Stimulated activated naive CD8-positive, alpha-beta T cell treated with anti-CD3 and anti-CD28 coated beads, Interleukin-15, Interleukin-2, amounts not matched to agents 100 ng/mL and 50 ng/mL, for 24 hours (primary cell): ENCODE measurements around the gene TRMT11.
"Not testable (repeated sequence)": the region's sequence is repeated elsewhere in the genome, so short reads cannot be mapped to it uniquely, and the experiment has no call there.

ENCODE experiments used
- H3K27ac Mint-ChIP-seq: one replicate; pipeline ENCODE4 v1.8.0; 2021; ENCODE audit warnings: mild to moderate bottlenecking, mixed read lengths
- H3K27me3 Mint-ChIP-seq: one replicate; pipeline ENCODE4 v1.8.0; 2021; ENCODE audit warnings: mixed read lengths
- H3K36me3 Mint-ChIP-seq: one replicate; pipeline ENCODE4 v1.8.0; 2021; ENCODE audit warnings: low read depth, mixed read lengths
- H3K4me1 Mint-ChIP-seq: one replicate; pipeline ENCODE4 v1.8.0; 2021; ENCODE audit warnings: low read depth, mixed read lengths
- H3K4me3 Mint-ChIP-seq: one replicate; pipeline ENCODE4 v1.8.0; 2021; ENCODE audit warnings: mild to moderate bottlenecking, mixed read lengths
- H3K9me3 Mint-ChIP-seq: one replicate; pipeline ENCODE4 v1.8.0; 2021; ENCODE audit warnings: mixed read lengths

Gene TRMT11

DNA sequence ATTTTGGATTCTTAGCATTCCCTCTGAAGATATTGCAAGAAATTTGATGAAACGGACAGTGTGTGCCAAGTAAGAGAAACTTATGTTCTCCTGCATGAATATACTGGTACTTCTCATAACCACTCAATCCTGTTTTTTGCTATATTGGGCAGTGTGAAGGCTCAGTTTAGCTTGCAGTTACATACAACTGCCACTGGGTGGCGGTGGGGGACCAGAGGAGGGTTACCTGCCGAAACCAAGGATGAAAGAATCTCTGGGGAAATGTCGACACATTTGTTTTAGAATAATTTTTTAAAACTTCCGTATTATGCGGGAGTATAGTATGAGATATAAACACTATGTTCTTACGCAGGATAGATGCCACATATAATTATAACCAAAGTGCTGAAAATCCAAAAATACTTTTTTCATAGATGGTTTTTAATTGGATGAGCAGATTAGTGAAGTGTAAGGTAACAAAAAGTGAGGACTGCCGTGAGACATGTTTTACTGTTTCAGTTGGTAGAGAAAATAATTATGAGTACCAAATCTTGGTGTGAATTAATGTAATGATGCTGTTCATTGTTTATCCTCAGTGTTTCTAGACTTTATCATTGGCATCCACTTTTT lies 9.7 kb downstream of the TRMT11 start:
- H3K4me3 Mint-ChIP-seq: no peak overlapping the region
- H3K27ac Mint-ChIP-seq: no peak overlapping the region
- peaks cover 25% of the 10 kb centered on the region for H3K4me1 Mint-ChIP-seq
- peaks cover 38% of the 10 kb centered on the region for H3K36me3 Mint-ChIP-seq
- H3K9me3 Mint-ChIP-seq: no peaks in the 10 kb centered on the region
- no peaks in the 10 kb centered on the region for H3K27me3 Mint-ChIP-seq

GRCh38 chr6:126002755-126003679 lies 16.7 kb downstream of the TRMT11 start:
- Mint-ChIP-seq H3K9me3 (no peaks in the 10 kb centered on the region), H3K36me3 (peaks cover 69% of the 10 kb centered on the region), H3K27me3 (no peaks in the 10 kb centered on the region), H3K4me1 (peaks cover 7% of the 10 kb centered on the region), H3K27ac (no peak overlapping the region), H3K4me3 (no peak overlapping the region)

DNA sequence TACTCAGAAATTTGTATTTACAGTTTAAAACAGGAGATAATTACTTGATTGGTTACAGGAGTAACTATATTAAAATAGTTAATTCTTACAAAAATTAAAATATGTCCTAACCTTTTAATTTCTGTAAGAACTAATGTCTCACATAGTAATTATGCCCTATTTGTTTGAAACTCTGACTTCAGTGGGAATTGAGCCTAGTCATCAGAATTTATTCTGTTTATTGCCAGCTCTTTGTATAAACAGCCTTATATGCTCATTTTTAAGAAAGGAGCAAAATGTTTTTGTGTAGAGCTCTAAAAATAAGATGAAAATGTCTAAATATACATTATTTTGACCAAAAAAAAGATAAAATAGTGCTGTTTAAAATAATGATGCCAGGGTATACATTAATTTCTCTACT lies 21.5 kb downstream of the TRMT11 start:
- no peaks in the 10 kb centered on the region for H3K9me3 Mint-ChIP-seq
- no peaks in the 10 kb centered on the region for H3K27me3 Mint-ChIP-seq
- peaks cover 1% of the 10 kb centered on the region for H3K4me1 Mint-ChIP-seq
- no peak overlapping the region for H3K27ac Mint-ChIP-seq
- no peak overlapping the region for H3K4me3 Mint-ChIP-seq
- peaks cover 57% of the 10 kb centered on the region for H3K36me3 Mint-ChIP-seq

- Mint-ChIP-seq H3K27ac (no peak overlapping the region), H3K27me3 (no peaks in the 10 kb centered on the region), H3K36me3 (peaks cover 55% of the 10 kb centered on the region)
Observed at GRCh38 chr6:126010040-126010439, 23.7 kb downstream of the TRMT11 start.

GRCh38 chr6:126015863-126016262 lies 29.5 kb downstream of the TRMT11 start:
- Mint-ChIP-seq H3K36me3 (peaks cover 68% of the 10 kb centered on the region), H3K4me1 (no peaks in the 10 kb centered on the region), H3K4me3 (no peak overlapping the region), H3K27me3 (no peaks in the 10 kb centered on the region), H3K27ac (no peak overlapping the region), H3K9me3 (no peaks in the 10 kb centered on the region)

More at GRCh38 chr6:126010040-126010439, 23.7 kb downstream of the TRMT11 start:
- no peak overlapping the region for H3K4me3 Mint-ChIP-seq
- no peaks in the 10 kb centered on the region for H3K9me3 Mint-ChIP-seq
- H3K4me1 Mint-ChIP-seq: no peaks in the 10 kb centered on the region

- Mint-ChIP-seq H3K4me1 (no peaks in the 10 kb centered on the region), H3K36me3 (peaks cover 71% of the 10 kb centered on the region), H3K27ac (no peak overlapping the region), H3K4me3 (no peak overlapping the region), H3K27me3 (no peaks in the 10 kb centered on the region), H3K9me3 (no peaks in the 10 kb centered on the region)
Observed at GRCh38 chr6:126016591-126016990, 30.3 kb downstream of the TRMT11 start.

DNA sequence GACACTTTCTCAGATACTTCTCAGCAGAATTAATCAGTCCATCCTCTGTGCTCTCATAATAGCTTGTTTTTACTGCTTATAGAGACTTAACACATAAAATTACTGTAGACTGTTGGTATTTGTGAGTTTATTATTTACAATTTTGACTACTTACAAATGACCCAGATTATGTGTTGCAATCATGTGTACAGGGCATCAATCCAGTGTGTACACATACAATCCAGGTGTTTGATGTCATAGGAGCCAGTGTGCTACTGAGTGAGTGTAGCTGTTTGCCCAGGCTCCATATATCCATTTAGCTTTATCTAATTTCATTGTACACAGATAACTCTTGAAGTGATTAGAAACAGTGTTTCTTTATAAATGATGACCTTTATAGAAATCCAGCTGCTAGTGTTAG lies 31.3 kb downstream of the TRMT11 start:
- Mint-ChIP-seq H3K27ac (no peak overlapping the region), H3K36me3 (peaks cover 70% of the 10 kb centered on the region), H3K27me3 (no peaks in the 10 kb centered on the region), H3K4me1 (no peaks in the 10 kb centered on the region), H3K4me3 (no peak overlapping the region), H3K9me3 (no peaks in the 10 kb centered on the region)

GRCh38 chr6:126020305-126021050 lies 34.1 kb downstream of the TRMT11 start:
- H3K9me3 Mint-ChIP-seq: no peaks in the 10 kb centered on the region
- no peak overlapping the region for H3K27ac Mint-ChIP-seq
- peaks cover 66% of the 10 kb centered on the region for H3K36me3 Mint-ChIP-seq
- H3K4me3 Mint-ChIP-seq: no peak overlapping the region
- H3K27me3 Mint-ChIP-seq: no peaks in the 10 kb centered on the region
- H3K4me1 Mint-ChIP-seq: no peaks in the 10 kb centered on the region

DNA sequence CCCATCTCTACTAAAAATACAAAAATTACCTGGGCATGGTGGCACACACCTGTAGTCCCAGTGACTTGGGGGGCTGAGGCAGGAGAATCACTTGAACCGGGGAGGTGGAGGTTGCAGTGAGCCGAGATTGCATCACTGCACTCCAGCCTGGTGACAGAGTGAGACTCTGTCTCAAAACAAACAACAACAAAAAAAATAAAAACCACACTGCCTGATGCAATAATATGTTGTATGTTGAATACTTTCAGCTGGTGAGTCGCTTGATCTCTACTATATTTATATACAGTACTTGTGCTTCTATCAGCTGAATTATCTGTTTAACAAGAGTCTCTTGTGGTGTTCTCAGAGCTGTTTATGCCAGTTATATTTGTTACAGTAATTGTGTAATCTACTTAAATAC lies 37.1 kb downstream of the TRMT11 start:
- H3K27ac Mint-ChIP-seq: not testable (repeated sequence)
- peaks cover 68% of the 10 kb centered on the region for H3K36me3 Mint-ChIP-seq

DNA sequence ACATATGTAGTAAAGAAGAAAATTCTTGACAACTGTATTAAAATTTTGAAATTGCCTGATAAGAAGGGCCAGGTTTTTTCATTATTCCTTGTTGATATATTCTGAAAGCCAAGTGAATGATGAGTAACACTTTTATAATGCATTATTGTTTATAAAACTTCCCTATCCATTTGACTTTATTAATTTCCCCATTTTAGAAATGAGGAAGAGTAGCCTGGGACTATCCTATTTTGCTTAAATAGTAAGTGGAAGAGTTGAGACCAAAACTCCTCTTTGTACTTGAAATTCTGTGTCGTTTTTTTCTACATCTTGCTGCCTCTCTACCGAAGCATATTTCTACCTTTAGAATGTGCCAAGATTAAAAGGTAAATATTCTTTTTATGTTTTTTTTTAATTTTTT lies 39.7 kb downstream of the TRMT11 start:
- Mint-ChIP-seq H3K36me3 (peaks cover 60% of the 10 kb centered on the region), H3K9me3 (no peaks in the 10 kb centered on the region), H3K27ac (no peak overlapping the region)

More for the DNA sequence above, 37.1 kb downstream of the TRMT11 start:
- not testable (repeated sequence) for H3K27me3 Mint-ChIP-seq, H3K9me3 Mint-ChIP-seq, H3K4me1 Mint-ChIP-seq, H3K4me3 Mint-ChIP-seq

GRCh38 chr6:126027601-126028000 lies 41.3 kb downstream of the TRMT11 start:
- Mint-ChIP-seq H3K4me1 (no peaks in the 10 kb centered on the region), H3K36me3 (peaks cover 59% of the 10 kb centered on the region), H3K27me3 (no peaks in the 10 kb centered on the region), H3K9me3 (no peaks in the 10 kb centered on the region), H3K27ac (no peak overlapping the region), H3K4me3 (no peak overlapping the region)

More for the DNA sequence above, 39.7 kb downstream of the TRMT11 start:
- Mint-ChIP-seq H3K27me3 (no peaks in the 10 kb centered on the region), H3K4me1 (no peaks in the 10 kb centered on the region), H3K4me3 (no peak overlapping the region)

GRCh38 chr6:126030045-126030444 lies 43.7 kb downstream of the TRMT11 start:
- no peaks in the 10 kb centered on the region for H3K27me3 Mint-ChIP-seq
- H3K27ac Mint-ChIP-seq: no peak overlapping the region
- H3K4me3 Mint-ChIP-seq: no peak overlapping the region
- peaks cover 68% of the 10 kb centered on the region for H3K36me3 Mint-ChIP-seq
- no peaks in the 10 kb centered on the region for H3K4me1 Mint-ChIP-seq
- H3K9me3 Mint-ChIP-seq: no peaks in the 10 kb centered on the region

DNA sequence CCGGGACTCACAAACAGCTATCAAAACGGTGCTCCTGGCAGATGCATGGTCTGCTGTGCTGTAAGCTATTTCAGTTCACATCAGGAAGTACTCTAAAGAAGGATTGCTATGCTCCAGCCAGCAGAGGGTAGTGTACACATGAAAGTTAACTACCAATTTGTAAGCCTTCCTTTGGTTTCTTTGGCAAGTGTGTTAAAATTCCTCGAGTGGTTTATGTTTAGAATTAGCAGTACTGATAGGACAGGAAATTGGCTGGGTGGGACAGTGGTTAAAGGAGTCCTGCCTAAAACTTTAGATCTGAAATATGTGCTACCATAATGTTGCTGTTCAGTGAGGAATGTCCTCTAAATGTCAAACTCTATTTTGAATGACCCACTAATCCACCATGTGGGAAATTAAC lies 47.4 kb downstream of the TRMT11 start:
- Mint-ChIP-seq H3K4me1 (no peaks in the 10 kb centered on the region), H3K9me3 (no peaks in the 10 kb centered on the region), H3K27ac (no peak overlapping the region), H3K4me3 (no peak overlapping the region), H3K27me3 (no peaks in the 10 kb centered on the region), H3K36me3 (peaks cover 75% of the 10 kb centered on the region)

- peaks cover 76% of the 10 kb centered on the region for H3K36me3 Mint-ChIP-seq
- no peaks in the 10 kb centered on the region for H3K4me1 Mint-ChIP-seq
- H3K27me3 Mint-ChIP-seq: no peaks in the 10 kb centered on the region
- no peak overlapping the region for H3K27ac Mint-ChIP-seq
- no peak overlapping the region for H3K4me3 Mint-ChIP-seq
- H3K9me3 Mint-ChIP-seq: no peaks in the 10 kb centered on the region
Observed at GRCh38 chr6:126034656-126035055, 48.3 kb downstream of the TRMT11 start.

DNA sequence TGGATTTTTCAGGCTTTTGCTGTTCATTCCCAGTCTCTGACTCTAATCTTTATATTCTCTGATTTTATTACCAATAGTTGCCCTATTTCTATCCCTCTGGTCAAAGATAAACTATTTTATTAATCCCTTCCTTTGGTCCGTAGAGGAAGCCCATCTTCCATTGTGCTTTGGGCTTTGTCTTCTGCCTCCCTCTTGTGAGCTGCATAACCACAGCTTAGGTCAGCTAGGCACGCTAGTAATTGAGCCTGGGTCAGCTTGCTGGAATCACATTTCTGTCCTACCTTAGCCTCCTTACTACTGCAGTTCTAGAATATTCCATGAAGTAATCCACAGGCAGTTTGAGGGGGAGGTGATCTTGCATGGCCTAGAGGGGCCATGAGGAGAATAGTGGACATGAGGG lies 49.4 kb downstream of the TRMT11 start:
- Mint-ChIP-seq H3K4me1 (no peaks in the 10 kb centered on the region), H3K27me3 (no peaks in the 10 kb centered on the region), H3K4me3 (no peak overlapping the region), H3K27ac (no peak overlapping the region), H3K9me3 (no peaks in the 10 kb centered on the region), H3K36me3 (peaks cover 80% of the 10 kb centered on the region)
